ENCODE results near the gene CEBPA.

Gene CEBPA

DNA sequence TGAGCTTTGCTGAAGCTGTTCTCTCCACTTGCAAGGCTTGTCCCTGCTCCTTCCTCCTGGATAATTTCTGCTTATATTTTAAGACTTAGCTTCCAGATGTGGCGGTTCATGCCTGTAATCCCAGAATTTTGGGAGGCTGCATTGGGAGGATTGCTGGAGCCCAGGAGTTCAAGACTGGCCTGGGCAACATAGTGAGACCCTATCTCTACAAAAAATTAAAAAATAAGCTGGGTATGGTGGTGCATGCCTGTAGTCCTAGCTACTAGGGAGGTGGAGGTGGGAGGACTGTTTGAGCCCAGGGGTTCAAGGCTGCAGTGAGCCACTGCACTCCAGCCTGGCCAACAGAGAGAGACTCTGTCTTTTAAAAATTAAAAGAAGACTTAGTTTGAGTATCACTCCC, 31.6 kb downstream of the CEBPA start:
- DNase-seq: no peak

DNA sequence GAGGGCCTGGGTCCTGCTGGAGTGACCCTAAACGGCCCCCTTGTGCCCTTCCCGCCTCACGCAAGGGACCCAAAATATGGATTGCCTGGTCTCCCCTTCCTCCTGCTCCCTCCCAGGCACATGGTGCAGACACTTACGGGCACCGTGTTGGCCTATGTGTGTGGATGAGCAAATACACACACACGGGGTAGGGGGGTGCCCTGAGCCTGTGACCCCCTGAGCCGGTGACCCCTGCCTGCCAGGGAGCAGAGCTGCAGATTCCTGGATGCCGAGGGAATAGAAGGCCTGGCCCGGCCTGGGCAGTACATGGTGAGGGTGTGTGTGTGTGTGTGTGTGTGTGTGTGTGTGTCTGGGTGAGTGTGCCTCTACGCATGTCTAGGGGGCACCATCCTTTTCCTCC, 33.3 kb downstream of the CEBPA start:
- DNase-seq: no peak

DNA sequence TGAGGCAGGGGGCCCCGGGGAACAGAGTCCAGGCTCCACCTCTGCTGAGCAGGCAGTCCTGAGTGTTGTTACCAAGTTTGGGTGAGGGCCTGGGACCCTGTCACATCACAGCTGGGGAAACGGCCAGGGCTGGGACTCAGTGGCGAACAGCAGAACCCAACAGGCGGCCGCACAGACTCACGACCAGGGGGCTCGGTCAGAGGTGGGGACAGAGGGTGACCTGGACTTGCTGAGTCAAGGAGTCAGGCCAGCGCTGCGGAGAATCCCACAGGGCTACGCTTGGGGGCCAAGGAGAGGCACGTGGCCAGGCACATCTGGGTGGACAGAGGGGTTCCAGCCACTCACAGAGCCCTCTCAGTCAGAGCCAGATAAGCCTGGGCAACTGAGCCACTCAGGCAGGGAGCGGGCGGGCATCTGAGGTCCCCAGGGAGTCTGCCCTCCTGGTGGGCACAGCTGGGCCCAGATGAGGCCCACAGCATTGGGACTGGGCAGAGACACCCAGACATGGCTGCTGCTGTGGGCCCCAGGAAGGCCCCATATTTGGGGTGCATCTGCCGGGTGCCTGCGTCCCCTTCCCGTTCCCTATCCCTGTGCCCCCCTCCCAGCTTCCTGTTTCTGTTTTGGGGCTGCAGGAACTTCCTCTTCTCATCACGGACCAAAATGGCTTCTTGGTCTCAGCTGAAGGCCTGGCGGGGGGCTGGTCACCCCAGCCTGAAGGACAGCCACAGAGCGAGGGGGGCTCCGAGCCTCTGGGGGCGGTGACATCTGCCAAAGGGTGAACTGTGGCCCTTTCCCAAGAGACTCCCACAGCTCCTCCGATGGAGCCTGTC, 34.0 kb downstream of the CEBPA start:
- no peak for DNase-seq

DNA sequence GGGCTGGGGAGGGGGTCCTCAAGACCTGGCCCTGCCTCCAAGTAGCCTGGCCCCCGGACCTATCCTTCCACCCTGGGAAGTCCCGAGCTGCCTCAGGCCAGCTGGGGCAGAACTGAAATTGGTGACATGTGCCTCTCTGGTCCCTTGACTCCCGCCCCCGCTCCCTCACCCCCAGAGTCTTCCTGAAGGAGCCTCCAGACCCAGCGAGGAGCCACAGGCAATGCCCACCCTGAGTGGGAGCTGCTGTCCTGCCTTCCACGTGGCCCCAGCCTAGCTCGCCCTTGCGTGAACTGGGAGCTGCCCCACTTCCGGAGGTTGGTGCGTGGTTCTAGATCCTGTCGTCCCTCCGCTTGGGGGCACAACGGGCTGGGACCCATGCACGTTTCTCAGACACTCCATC, 34.6 kb downstream of the CEBPA start:
- no peak for DNase-seq

DNA sequence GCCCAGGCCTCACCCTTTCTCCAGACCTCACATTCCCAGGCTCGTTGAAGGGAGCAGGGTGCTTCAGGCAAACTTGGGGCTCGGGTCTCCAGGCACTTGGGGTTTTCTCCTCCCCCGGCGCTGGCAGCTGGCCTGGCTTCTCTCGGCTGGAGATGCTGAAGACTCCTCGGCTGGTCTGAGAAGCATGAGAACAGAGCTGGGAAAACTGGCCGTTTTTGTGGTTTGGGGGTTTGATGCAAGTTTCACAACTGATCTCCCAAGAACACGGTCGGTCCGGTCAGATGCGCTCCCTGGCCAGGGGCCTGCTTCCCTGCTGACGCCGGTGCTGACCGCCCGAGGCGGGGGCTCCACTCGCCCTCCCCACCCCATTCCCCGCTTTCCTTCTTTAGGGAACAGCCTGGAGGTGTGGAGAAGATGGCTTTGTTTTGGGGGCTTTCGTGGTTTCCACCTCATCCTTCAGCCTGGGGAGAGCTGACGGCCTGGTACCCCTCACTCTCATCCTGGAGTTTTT, 35.3 kb downstream of the CEBPA start:
- no peak for DNase-seq

DNA sequence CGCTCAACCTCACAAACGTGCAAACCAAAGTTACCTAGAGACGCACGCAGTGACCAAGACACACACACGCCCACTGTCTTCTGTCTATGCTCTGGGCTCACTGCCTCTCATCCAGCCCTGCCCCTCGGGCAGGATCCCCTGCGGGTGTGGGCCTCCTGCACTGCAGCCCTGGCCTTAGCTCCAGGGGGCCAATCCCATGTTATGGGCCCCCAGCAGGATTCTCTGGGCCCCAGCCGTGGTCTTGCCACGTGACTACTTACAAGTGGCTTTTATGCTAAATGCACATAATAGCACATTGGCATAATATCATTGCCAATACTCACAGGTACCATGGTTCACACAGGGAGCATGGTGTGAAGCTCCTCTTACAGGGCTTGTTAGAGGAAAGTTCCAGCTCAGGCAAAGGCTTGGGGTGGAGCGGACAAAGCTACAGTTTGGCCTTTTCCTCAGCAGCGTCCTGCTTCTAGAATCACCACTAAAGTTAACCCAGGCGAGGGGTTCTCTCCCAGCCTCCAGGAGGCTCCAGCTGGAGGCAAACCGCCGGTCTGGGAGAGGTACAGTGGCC, 37.4 kb downstream of the CEBPA start:
- no peak for DNase-seq

DNA sequence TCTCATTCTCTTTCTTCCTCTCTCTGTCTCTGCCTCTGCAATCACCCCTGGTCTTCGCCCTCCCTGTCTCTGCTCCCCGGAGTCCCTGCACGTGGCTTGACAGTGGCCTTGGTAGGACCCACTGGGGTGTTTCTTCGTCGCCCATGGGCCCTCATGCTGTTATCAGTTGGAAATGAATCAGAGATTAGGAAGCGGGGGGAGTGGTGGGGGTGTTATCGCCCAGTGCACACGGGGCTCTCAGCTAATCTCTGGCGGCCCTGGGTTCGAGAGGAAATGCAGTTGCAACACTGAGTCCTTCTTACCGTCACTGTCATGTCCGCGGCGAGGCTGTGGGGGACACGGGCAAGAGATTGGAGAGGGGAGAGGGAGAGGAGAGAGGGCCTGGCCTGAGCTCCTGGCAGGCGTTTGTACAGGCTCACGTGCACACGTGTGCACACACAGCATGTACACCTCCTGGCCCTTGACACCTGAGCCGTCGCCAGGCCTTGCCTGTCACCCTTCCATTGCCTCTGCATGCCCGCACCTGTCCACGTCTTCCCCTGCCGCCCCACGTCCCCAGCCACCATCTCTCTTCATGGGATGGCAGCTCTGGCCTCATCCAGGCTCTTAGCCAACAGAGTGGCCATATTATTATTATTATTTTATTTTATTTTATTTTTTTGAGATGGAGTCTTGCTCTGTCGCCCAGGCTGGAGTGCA, 38.9 kb downstream of the CEBPA start:
- no peak for DNase-seq

DNA sequence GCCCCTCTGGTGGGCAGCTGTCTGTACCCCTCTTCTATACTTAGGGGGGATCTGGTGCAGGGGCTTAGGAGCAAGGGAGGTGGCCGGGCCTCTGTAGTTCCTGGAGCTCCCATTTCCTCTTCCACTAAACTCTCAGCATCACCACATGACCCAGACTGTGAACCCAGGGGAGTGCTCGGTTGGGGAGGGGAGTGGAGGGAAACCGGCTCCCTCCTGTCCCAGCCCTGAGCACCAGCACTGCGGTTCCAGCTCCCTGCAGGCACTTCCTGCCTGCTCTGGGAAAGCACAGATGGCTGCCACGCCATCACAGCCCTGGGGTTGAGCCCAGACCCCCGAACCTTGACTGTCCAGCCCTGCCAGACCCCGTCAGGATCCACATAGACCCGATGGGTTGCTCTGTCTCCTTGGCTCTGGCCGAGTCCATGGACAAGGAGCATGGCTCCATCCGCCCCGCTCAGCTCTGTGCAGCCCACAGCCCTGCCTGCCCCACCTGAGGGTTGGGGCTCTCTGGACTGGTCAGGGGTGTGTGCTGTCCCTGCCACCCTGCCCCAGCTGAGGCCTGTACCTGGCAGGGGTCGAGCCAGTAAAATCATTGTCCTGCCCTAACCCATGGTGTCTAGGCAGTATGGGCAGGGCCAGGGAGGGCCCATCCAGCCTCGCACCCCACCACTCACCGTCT, 40.7 kb downstream of the CEBPA start:
- no peak for DNase-seq

DNA sequence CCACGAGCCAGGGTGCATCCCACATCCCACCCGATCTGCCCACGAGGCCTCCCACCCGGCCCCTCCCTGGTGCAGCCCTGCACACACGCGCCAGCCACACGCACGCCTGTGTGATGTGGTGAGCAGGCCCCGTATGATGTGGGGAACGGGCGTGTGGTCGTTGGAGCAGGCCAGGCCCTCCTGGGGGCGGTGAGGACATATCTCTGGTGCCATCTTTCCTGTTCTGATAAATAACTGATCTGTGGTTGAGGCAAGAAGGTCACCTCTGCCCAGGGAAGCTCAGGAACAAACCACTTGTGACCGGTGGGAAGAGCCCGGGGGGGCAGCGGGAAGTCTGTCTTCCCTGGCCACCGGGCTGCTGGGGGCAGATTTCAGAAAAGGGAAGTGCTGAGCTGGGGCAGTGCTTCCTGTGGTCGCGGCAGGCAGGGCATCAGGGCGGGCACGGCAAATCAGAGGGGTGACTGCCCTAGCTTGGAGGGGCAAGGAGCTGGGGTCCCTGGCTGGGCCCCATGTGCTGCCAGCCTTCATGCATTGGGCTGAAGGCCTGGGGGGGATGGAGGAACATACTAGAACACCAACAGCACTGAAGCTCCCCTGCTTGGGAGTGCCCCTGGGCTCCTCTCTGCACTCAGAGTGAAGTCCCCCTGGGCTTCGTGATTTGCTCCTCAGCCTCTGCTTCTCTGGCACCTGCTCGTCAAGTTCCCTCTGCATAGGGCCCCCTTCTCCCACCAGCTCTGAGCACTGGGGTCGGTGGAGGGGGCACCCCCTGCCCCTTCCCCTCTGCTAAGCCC, 41.5 kb downstream of the CEBPA start:
- no peak for DNase-seq

DNA sequence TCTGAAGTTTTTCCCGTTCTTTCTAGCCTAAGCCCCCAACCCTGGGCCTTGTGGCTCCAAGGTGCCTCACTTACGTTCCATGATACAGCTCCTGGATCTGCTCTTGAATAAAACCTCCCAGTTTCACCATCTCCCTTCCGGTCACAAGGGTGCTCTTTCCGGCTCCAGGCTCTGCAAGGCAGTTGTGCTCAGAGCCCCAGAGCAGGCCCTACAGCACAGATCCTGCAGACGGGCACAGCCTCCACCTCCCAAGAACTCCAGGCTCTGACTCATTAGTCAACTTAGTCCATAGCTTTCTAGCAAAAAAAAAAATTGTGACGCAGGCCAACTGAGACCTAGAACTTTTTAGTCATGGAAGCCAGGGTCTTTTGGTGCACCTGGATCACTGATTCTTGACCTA, 42.8 kb downstream of the CEBPA start:
- DNase-seq: no peak

DNA sequence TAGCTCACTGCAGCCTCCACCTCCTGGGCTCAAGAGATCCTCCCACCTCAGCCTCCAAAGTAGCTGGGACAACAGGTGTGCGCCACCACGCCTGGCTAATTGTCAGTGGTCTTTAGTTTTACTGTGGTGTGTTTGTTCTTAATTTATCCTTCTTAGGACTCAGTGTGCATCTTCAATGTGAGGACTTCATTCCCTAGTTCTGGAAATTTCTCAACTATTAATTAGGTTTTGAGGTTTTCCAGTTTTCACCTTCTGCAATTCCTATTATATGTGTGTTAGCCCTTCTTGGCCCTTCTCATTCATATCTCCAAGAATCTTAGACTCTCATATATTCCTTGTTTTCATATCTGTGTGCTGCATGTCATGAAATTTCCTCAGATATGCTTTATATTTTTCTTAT, 44.5 kb downstream of the CEBPA start:
- DNase-seq: no peak

DNA sequence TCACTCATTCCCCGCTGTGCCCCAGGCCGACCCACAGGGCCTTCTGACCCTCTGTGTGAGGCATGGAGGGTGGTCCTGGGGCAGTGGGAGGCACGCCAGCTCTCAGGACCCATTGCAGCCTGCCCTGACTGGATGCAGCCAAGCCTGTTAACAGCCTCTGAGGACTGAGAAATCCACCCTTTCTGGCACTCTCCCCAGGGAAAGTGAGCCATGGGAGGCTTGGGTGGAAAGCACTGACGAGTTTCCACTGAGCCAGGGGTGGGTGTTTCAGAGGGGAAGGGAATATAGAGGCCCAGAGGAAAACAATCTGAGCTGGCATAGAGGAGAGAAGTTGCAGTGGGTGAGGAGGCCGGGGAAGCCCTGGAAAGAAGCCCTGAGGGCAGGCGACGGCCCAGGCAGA, 46.1 kb downstream of the CEBPA start:
- DNase-seq: no peak

DNA sequence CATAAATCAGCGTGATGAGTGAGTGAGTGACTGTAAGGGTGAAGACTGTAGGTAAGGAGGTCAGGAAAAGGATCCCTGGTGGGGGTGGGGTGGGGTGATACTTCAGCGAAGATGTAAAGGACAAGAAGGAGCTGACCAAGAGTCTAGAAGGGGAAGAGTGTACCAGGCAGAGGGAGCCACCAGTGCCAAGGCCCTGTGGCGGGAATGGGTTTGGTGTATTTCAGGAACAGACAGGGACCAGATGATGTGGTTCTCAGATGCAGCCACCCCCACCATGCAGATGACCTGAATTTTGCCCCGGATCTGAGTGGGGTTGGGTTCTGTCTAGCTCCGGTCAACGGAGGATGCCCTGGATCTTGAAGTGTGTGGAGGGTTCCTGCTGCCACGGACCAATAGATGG, 46.6 kb downstream of the CEBPA start:
- DNase-seq: no peak

DNA sequence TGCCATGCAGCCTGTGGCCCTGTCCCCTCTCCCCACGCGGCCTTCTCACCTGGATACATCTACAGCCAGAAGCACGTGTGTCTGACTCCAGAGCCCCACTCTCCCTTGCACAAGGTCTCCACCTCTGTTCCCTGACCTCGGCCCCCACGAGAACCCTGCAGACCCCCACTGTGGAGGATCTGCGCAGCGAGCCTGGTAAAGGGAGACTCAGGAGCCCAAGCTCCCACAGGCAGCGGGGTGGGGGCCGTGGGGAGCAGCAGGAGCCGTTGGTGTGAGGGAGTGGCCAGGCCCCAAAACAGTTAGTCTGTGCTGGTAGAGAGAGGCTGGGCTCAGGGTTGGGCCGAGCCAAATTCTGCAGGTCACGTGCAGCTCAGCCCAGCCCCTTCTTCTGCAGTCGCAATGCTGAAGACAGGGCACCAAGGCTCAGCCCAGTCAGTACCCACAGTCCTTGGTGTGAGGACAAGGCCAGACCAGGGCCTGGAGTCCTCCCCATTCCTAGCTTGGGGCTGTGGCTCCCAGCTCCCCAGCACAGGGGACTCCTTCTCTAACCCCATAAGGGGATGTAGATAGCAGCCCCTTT, 48.0 kb downstream of the CEBPA start:
- DNase-seq: no peak

DNA sequence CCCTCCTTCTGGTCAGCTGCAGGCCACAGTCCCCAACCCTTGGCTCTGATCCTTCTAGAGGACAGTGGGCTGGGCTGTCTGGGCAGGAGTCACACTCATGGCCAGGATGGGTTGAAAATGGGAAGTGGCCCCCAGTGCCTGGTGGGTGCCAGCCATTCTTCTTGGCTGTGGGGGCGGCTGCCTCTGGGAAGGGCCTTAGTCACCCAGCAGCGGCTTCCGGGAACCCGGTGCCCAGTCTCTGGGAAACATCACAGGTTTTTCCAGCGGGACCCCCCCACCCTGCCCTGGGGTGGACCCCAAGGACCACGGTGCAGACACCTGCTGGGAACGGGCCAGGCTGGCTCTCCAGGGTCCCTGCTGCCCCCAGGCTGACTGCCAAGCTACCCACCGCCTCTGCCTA, 49.4 kb downstream of the CEBPA start:
- no peak for DNase-seq

DNA sequence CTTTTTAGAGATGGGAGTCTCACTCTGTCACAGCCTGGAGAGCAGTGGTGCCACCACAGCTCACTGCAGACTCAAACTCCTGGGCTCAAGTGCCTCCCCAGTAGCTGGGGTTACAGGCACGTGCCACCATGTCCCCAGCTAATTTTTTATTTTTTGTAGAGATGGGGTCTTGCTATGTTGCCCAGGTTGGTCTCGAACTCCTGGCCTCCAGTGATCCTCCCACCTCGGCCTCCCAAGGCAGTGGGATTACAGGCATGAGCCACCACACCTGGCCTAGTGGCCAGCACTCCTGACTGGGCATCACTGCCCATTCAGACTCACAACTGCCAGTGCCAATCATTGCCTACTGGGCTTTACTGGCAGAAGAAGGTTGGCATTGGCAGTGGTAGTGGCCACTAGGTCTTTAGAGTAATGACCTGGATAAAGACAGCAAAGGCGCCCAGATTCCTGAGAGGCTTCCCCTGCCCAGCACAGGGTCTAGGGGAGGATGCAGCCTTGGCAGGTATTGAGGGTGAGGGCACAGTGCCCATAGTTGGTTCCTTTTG, 49.8 kb downstream of the CEBPA start:
- DNase-seq: no peak

DNA sequence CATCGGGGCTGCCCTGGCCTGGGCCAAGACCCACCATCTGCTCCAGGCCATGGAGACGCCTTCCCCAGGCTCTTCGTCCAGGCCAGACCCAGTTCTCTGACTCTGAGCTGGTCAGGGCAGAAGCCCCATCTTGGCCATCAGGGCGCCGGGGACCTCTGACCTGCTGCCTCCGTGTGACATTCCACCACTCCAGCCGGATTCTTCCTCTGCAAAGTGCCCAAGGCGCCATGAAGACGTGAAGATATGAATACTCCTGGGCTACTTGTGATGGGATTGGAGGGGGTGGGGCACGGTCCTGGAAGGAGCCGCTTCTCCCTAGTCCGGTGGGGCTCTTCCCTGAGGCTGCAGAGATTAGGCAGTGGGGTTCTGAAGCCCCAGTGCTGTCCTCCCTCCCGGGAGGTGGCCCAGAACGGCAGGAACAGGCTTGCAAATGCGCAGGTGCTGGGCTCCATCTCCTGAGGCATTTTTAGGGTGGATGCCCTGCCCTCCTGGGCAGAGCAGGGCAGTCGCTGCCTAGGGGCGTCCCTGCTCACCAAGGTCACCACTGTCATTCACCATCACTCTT, 50.7 kb downstream of the CEBPA start:
- DNase-seq: no peak

DNA sequence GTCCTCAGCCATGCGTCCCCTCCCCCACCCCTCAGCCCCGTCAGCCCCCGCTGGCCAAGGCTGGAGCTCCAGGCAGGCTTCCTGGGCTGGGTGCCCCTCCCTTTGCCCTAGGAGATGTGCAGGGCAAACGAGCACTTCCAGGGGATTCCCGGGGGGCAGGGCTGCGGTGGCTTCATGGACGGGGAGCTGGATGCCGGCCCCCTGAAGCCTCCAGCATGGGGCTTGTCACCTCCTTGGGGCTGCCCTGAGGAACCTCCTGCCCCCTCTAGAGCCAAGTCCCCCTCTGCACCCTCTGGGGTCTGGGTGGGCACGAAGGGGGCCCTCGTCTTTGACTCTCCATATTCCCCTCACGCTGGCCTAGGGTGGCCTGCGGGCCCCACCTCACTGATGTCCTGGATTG, 51.3 kb downstream of the CEBPA start:
- no peak for DNase-seq

DNA sequence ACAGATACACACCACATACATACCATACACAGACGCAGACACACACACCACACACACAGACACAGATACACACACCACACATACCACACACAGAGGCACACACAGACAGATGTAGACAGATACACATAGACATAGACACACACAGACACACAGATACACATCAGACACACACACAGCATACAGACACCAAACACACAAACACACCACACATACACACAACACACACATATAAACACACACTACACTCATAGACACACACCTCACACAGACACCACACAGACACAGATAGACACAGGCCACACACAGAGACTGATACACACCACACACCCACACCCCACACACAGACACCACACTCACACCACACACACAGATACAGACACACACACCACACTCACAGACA, 51.8 kb downstream of the CEBPA start:
- DNase-seq: no peak

All from DMS53 (cell line).